ENCODE measurements around the gene PCMTD2.
"Not testable (repeated sequence)": the region's sequence is repeated elsewhere in the genome, so short reads cannot be mapped to it uniquely, and the experiment has no call there.

PCMTD2 gene

DNA sequence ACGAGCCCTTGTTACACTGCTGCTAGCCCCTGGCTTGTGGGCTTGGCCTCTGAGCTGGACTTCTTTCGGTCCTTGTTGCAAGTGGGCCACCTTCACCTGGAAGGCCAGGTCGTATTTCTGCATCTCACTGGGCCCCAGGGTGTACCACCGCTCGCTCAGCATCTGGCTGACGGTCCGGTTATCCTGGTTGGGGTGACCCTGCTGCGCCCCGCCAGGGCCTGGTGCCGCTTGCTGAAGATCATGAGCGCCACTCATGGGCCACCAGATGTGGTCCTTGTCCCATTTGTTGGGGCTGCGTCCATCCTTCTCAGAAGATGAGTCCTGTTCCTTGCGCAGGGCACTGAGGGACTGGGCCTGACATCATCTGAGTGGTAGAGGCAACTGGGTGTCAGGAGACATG lies 36.6 kb downstream of the PCMTD2 start:
- WGBS (ENCODE audit: insufficient coverage, insufficient read length): no CpG with 5 or more reads among the region's 13 CpGs
- not testable (repeated sequence) for H3K4me1 ChIP-seq (ENCODE audit: control insufficient read depth, insufficient read depth, low read length); H3K27ac ChIP-seq (ENCODE audit: low read length); H3K36me3 ChIP-seq (ENCODE audit: control insufficient read depth, insufficient read depth, low read length); H3K9me3 ChIP-seq (ENCODE audit: control insufficient read depth, insufficient read depth, low read length); H3K27me3 ChIP-seq (ENCODE audit: control insufficient read depth, insufficient read depth, low read length); H3K4me3 ChIP-seq (ENCODE audit: low read length); DNase-seq (ENCODE audit: low read depth, low spot score)

DNA sequence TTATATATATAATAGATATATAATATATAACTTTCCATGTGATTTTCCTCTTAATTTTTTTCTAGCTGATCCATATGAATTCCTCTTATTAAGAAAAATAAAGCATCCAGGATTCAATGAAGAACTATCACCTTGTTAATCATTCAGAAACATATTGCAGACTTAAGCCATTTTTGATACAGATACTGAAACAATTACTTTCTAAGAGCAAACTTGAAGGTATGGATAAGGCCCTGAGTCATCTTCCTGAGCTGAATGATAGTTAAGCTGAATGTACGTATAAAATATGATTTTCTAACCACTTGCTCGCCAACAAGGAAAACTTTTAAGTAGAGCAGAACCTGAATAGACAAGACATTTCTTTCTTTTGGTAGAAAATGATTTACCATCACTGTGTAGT lies 47.5 kb downstream of the PCMTD2 start:
- not testable (repeated sequence) for H3K9me3 ChIP-seq (ENCODE audit: control insufficient read depth, insufficient read depth, low read length); H3K27ac ChIP-seq (ENCODE audit: low read length); H3K4me1 ChIP-seq (ENCODE audit: control insufficient read depth, insufficient read depth, low read length); H3K27me3 ChIP-seq (ENCODE audit: control insufficient read depth, insufficient read depth, low read length); DNase-seq (ENCODE audit: low read depth, low spot score); H3K4me3 ChIP-seq (ENCODE audit: low read length); H3K36me3 ChIP-seq (ENCODE audit: control insufficient read depth, insufficient read depth, low read length)
- no CpG with 5 or more reads among the region's 2 CpGs for WGBS (ENCODE audit: insufficient coverage, insufficient read length)

DNA sequence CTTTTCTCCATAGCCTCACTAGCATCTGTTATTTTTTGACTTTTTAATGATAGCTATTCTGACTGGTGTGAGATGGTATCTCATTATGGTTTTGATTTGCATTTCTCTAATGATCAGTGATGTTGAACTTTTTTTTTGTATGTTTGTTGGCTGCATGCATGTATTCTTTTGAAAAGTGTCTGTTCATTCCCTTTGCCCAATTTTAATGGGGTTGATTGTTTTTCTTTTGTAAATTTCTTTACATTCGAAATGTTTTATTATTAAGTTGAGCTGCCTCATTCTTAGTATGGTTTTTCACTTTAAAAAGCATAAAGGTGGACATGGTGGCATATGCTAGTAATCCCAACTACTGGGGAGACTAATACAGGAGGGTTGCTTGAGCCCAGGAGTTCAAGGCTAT lies 58.2 kb downstream of the PCMTD2 start:
- not testable (repeated sequence) for H3K27ac ChIP-seq (ENCODE audit: low read length); H3K9me3 ChIP-seq (ENCODE audit: control insufficient read depth, insufficient read depth, low read length); H3K27me3 ChIP-seq (ENCODE audit: control insufficient read depth, insufficient read depth, low read length); DNase-seq (ENCODE audit: low read depth, low spot score); H3K4me1 ChIP-seq (ENCODE audit: control insufficient read depth, insufficient read depth, low read length); H3K4me3 ChIP-seq (ENCODE audit: low read length); H3K36me3 ChIP-seq (ENCODE audit: control insufficient read depth, insufficient read depth, low read length)
- no CpG with 5 or more reads among the region's 1 CpG for WGBS (ENCODE audit: insufficient coverage, insufficient read length)

DNA sequence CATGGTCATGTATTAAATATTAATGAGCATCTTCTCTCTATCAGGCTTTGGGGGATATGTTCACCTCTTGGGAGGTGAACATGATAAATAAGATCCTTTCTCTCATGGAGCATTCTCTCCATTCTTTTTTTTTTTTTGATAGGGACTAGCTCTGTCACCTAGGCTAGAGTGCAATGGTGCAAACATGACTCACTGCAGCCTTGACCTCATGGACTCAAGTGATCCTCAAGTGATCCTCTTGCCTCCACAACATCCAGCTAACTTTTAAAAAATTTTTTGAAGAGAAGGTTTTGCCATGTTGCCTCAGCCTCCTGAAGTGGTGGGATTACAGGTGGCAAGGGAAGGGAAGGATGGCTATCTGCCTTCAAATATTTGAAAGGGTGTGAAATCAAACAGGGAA lies 59.8 kb downstream of the PCMTD2 start:
- not testable (repeated sequence) for H3K27ac ChIP-seq (ENCODE audit: low read length); H3K9me3 ChIP-seq (ENCODE audit: control insufficient read depth, insufficient read depth, low read length); H3K4me3 ChIP-seq (ENCODE audit: low read length); H3K27me3 ChIP-seq (ENCODE audit: control insufficient read depth, insufficient read depth, low read length); H3K4me1 ChIP-seq (ENCODE audit: control insufficient read depth, insufficient read depth, low read length); H3K36me3 ChIP-seq (ENCODE audit: control insufficient read depth, insufficient read depth, low read length); DNase-seq (ENCODE audit: low read depth, low spot score)

DNA sequence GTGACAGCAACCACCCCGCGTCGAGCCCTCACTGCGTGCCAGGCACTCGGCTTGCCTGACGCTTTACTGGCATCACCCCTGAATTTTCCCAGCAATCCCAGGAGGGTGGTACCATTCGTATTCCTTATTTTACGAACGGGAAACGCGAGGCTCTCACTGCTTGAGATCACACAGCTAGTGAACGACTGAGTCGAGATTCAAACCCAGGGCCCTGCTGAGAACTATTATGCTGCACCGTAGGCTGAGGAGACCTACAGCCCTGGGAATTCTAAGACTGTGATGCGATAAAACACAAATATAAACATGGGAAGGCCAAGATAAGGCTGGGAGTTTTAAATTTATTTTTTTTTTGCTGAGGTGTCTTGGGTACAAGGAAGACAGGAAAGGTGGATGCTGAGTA lies 60.3 kb downstream of the PCMTD2 start:
- WGBS (ENCODE audit: insufficient coverage, insufficient read length): no CpG with 5 or more reads among the region's 15 CpGs
- H3K27ac ChIP-seq (ENCODE audit: low read length); H3K4me1 ChIP-seq (ENCODE audit: control insufficient read depth, insufficient read depth, low read length); H3K27me3 ChIP-seq (ENCODE audit: control insufficient read depth, insufficient read depth, low read length); H3K36me3 ChIP-seq (ENCODE audit: control insufficient read depth, insufficient read depth, low read length); DNase-seq (ENCODE audit: low read depth, low spot score); H3K4me3 ChIP-seq (ENCODE audit: low read length); H3K9me3 ChIP-seq (ENCODE audit: control insufficient read depth, insufficient read depth, low read length): not testable (repeated sequence)

DNA sequence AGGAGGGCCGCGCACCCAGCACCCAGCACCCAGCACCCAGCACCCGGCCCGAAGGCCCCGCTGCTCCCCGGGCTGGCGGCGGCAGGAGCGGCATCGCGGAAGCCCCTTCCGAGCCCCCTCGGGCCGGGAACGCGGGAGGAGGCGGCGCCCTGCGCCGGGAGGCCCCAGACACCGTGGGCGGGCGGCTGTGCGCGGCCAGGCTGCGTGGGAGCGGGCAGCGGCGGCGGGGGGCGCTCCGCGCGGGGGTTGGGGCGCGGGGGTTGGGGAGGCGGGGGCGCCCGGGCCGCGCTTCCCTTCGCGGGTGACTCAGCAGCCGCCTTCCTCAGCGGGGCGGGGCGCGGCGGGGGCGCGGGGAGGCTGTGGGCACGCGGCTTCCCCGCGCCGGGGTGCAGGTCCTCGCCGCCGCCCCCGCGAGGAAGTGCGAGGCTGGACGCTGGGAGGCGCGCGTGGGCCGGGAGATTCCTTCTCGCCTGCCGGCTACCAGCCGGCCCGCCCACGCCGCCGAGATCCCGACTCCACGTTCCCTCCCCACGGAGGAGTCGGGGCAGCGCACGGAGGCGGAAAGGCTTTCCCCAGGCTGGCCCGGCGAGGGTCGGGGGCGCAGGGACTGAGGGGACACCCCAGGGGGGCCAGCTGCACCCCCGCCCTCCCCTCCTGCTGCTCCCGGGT lies 61.0 kb downstream of the PCMTD2 start:
- H3K4me1 ChIP-seq (ENCODE audit: control insufficient read depth, insufficient read depth, low read length); H3K9me3 ChIP-seq (ENCODE audit: control insufficient read depth, insufficient read depth, low read length); H3K27me3 ChIP-seq (ENCODE audit: control insufficient read depth, insufficient read depth, low read length); DNase-seq (ENCODE audit: low read depth, low spot score); H3K27ac ChIP-seq (ENCODE audit: low read length); H3K36me3 ChIP-seq (ENCODE audit: control insufficient read depth, insufficient read depth, low read length); H3K4me3 ChIP-seq (ENCODE audit: low read length): not testable (repeated sequence)
- WGBS (ENCODE audit: insufficient coverage, insufficient read length): no CpG with 5 or more reads among the region's 87 CpGs

DNA sequence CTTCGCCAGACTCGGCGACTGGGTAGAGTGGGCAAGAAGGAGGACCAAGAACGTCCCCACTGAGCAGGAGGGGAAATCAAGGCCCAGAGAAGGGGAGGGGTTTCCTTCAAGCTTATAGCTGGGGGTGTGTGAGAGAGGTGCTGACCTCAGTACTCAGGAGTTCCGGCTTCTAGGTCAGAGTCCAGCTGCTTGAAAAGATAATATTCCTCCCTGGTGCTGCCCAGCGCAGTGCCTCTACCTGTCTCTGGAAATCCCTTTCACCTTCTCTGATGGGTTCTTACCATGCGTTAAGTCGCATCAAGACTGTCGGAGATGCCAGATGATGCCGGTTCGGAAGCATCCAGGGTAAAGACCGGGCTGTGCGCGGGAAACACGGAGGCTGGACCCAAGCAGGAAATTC lies 61.8 kb downstream of the PCMTD2 start:
- not testable (repeated sequence) for H3K4me3 ChIP-seq (ENCODE audit: low read length); H3K27me3 ChIP-seq (ENCODE audit: control insufficient read depth, insufficient read depth, low read length); H3K27ac ChIP-seq (ENCODE audit: low read length); H3K36me3 ChIP-seq (ENCODE audit: control insufficient read depth, insufficient read depth, low read length); DNase-seq (ENCODE audit: low read depth, low spot score); H3K4me1 ChIP-seq (ENCODE audit: control insufficient read depth, insufficient read depth, low read length); H3K9me3 ChIP-seq (ENCODE audit: control insufficient read depth, insufficient read depth, low read length)
- no CpG with 5 or more reads among the region's 15 CpGs for WGBS (ENCODE audit: insufficient coverage, insufficient read length)

DNA sequence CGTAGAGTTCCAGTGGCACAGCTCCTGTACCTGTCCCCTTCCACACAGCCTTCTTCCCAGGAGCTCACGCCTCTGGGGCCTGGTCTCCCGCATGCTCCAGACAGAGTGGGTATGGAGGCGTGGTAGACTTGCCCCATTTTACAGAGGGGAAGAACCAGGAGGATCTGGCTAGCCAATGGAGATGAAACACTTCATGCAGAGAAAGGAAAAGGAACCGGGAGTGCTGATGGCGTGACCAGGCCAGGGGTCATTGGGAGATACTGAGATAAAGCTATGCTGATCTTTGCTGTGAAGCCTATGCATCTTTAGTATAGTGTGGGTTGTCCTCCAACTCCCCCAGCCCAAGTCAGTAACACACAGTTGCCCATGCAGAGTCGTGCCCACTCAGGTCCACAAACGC lies 62.5 kb downstream of the PCMTD2 start:
- H3K4me1 ChIP-seq (ENCODE audit: control insufficient read depth, insufficient read depth, low read length); H3K27me3 ChIP-seq (ENCODE audit: control insufficient read depth, insufficient read depth, low read length); H3K27ac ChIP-seq (ENCODE audit: low read length); H3K9me3 ChIP-seq (ENCODE audit: control insufficient read depth, insufficient read depth, low read length); H3K36me3 ChIP-seq (ENCODE audit: control insufficient read depth, insufficient read depth, low read length); H3K4me3 ChIP-seq (ENCODE audit: low read length); DNase-seq (ENCODE audit: low read depth, low spot score): not testable (repeated sequence)
- no CpG with 5 or more reads among the region's 8 CpGs for WGBS (ENCODE audit: insufficient coverage, insufficient read length)

DNA sequence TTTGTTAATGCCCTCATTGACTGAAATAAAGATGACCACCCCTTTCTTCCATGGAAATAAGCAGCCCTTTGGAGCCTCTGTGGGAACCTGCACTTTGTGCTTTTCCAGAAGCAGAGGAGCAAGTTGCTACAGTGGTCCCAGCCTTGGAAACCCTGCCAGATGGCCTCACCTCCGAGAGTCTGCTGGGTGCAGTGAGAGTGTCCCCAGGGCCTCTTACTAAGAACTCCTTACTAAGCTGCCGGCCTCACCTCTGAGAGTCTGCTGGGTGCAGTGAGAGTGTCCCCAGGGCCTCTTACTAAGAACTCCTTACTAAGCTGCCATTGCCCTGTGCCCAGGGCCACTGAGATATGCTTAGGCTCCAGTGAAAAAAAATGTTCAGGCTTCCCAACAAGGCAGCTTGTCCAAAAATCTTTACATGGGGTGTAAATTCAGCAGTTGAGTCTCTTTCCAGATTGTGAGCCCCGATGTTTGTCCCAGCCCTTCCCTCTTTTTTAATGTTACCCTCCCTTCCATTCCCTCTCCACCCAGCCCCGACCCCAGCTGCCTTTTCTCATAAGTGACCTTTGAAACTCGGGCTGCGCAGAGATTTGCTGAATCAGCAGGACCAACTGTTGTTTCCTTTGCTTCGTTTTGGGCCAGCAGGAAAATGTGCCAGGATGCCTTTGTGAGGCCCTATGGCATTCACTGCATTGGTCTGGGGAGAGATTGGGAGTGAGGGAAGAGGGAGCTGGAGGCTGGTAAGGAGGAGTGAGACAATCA lies 66.7 kb downstream of the PCMTD2 start:
- not testable (repeated sequence) for DNase-seq (ENCODE audit: low read depth, low spot score); H3K4me1 ChIP-seq (ENCODE audit: control insufficient read depth, insufficient read depth, low read length); H3K4me3 ChIP-seq (ENCODE audit: low read length); H3K27ac ChIP-seq (ENCODE audit: low read length); H3K36me3 ChIP-seq (ENCODE audit: control insufficient read depth, insufficient read depth, low read length); H3K9me3 ChIP-seq (ENCODE audit: control insufficient read depth, insufficient read depth, low read length); H3K27me3 ChIP-seq (ENCODE audit: control insufficient read depth, insufficient read depth, low read length)
- no CpG with 5 or more reads among the region's 7 CpGs for WGBS (ENCODE audit: insufficient coverage, insufficient read length)
